ENCODE data around the gene RSPO3.
"Not testable (repeated sequence)": the region's sequence is repeated elsewhere in the genome, so short reads cannot be mapped to it uniquely, and the experiment has no call there.

Gene RSPO3, protein sequence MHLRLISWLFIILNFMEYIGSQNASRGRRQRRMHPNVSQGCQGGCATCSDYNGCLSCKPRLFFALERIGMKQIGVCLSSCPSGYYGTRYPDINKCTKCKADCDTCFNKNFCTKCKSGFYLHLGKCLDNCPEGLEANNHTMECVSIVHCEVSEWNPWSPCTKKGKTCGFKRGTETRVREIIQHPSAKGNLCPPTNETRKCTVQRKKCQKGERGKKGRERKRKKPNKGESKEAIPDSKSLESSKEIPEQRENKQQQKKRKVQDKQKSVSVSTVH

DNA sequence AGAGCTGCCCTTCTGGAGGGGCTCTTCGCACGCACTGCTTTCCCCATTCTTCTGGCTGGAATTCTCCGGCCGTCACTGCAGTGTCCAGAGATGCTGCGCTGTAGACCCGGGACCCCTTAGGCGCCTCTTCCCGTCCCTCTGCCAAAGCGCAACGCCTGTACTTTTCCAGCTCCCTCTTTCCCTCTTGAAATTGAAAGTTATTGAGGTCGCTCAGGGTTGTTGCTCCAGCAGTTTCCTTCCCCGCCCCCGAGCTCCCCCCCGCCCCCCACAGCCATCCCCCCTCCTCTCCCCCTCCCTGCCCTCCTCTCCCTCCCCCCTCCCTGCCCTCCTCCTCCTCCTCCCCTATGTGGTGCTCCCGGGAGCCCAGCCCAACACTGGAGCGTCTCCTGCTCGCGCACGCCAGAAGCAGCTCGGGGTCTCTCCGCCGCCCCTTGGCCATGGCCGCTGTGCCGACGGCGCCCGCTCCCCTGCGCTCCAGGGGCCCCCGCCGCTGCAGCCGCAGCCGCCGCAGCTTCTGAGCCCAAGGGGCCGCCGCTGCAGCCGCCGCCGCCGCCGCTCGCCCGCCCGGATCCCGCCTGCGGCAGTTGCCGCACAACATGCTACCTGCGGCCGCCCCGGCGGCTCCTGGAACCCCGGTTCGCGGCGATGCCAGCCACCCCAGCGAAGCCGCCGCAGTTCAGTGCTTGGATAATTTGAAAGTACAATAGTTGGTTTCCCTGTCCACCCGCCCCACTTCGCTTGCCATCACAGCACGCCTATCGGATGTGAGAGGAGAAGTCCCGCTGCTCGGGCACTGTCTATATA, at the start of gene RSPO3:
Gene RSPO3 (plus strand): TSS at position 374 of the 804 bp plus-strand sequence. CDS start 522 bp downstream, outside the sequence.
- DNase-seq (ENCODE audit: low read depth in 2 of 2): no peak

- DNase-seq (ENCODE audit: low read depth in 2 of 2): no peak
These were observed 48.7 kb upstream of the RSPO3 start for GRCh38 chr6:127069659-127070279.

DNA sequence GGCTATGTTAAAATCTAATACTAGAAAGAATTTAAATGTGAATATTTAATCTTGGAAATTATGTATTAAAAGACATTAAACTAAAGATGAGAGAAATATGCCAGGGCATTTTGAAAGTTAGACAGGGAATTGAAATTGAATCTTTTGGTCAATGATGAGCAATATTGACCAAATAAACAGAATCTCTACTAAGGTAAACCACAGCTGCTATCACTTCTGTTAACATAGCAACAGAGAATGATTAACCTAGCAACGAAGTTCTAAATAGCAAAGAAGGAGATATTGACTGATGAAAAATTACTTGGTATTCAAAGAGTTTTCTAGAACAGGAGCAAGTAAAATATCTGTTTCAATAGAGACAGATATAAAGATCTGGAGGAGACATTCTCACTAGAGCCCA, 45.2 kb upstream of the RSPO3 start:
- no peak for DNase-seq (ENCODE audit: low read depth in 2 of 2)

GRCh38 chr6:127076466-127076865, 42.0 kb upstream of the RSPO3 start:
- DNase-seq (ENCODE audit: low read depth in 2 of 2): no peak

- no peak for DNase-seq (ENCODE audit: low read depth in 2 of 2)
These were observed 40.6 kb upstream of the RSPO3 start for GRCh38 chr6:127077886-127078285.

DNA sequence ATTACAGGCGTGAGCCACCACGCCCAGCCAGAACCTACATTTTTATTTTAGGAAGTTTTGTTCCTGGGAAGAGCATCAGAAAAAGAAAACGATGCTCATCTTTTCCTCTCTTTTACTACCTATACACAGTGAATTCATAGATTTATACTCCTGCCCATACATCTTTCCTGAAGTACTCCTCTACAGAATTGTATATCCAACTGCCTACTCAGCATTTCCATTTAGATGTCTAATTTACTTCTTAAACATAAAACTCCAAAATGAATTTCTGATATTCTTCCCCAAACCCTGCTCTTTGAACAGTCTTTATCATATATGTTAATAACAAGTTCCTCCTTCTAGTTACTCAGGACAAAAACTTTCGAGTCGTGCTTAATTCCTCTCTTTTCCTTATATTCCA, 39.8 kb upstream of the RSPO3 start:
- DNase-seq (ENCODE audit: low read depth in 2 of 2): no peak

DNA sequence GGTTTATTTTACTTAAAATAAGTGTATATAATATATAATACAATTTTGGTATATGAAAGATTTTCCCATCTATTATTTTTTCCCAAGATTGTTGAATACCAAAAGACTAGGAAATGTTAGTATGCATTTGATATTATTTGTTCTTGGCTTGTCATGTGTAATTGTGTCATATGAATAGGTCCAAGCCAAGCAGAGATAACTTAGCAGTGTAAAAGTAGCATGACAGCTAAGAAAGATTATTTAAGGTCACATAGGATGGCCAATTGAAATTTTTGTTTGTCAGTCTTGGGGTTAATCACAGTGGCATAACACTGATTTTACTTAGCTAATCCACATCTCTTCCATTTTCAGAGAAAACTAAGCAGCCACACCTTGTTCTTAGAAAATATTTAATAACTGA, 38.8 kb upstream of the RSPO3 start:
- DNase-seq (ENCODE audit: low read depth in 2 of 2): no peak

DNA sequence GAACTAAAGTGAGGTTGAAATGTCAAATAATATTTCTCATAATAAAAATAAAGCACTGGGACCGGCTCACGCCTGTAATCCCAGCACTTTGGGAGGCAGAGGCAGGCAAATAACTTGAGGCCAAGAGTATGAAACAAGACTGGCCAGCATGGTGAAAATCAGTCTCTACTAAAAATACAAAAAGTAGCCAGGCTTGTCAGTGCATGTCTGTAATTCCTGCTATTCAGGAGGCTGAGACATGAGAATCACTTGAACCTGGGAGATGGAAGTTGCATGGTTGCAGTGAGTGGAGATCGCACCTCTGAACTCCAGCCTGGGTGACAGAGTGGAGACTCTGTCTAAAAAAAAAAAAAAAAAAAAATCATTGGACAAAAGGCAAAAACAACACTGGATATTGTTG, 38.4 kb upstream of the RSPO3 start:
- DNase-seq (ENCODE audit: low read depth in 2 of 2): no peak

GRCh38 chr6:127083231-127083962, 35.1 kb upstream of the RSPO3 start:
- DNase-seq (ENCODE audit: low read depth in 2 of 2): no peak

DNA sequence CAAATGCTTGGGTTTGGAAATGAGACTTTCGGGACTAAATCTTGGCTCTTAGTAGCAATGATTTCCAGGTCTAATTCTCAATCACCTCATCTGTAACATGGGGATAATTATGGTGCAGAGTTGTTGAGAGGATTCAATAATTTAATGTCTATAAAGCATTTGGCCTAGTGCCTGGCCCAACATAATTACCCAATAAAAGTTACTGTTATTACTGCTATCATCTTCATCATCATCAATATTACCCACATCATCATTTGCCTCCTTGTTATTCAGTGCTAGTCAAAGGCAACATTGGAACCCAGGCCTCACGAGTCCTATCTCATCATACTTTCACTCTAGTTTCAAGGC, 34.5 kb upstream of the RSPO3 start:
- DNase-seq (ENCODE audit: low read depth in 2 of 2): no peak

DNA sequence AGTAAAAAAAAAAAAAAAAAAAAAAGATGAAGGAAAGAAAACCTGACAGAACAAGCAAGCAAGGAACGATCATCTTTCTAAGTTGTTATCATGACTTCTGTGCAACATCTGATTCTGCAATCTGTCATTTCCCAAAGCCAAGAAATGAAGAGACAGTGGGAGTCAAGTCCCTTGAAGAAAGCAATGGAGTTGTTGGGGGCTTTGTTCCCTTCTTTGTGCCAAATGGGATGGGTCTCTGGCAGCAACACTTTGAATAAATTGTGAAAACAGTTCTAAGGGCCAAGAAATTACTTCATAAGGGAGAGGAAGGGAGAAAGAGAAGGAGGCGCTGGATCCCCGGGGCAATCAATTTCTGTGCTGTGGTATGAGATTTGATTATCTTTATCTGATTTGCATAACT, 33.3 kb upstream of the RSPO3 start:
- DNase-seq (ENCODE audit: low read depth in 2 of 2): no peak

DNA sequence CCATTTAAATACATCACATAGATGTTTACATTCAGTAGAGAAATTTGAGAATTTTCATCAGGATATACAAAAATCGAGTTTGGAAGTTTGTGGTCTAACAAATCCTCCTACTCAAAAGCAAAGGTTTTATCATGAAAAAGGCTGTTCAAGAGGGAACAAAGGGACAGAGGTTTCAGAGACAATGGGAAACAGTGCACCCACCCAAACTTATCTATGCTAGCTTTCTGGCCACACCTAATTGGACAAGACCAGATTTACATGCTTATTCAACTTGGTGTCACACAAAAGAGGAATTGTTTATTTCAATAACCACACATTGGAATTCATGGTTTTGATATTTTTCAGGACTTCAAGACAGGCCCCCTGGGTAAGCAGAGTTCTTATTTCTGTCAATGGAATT, 28.4 kb upstream of the RSPO3 start:
- no peak for DNase-seq (ENCODE audit: low read depth in 2 of 2)

GRCh38 chr6:127092466-127092865, 26.0 kb upstream of the RSPO3 start:
- no peak for DNase-seq (ENCODE audit: low read depth in 2 of 2)

DNA sequence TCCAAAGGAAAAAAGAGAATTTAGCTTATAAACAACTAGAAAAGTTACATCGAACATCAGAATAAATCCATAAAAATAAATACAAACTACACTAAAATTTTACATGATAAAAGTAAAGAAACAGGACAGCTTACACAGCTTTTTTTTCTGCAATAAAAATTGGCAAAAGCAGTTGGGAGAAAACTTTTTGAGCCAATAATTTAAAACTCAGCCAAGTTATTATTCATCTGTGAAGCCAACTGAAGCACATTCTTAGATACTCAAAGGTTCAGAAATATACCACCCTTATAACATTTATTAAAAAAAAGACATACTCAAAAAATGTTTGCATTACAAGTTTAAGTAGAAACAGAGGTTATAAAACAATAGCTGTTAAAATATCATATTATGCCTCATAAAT, 23.7 kb upstream of the RSPO3 start:
- no peak for DNase-seq (ENCODE audit: low read depth in 2 of 2)

DNA sequence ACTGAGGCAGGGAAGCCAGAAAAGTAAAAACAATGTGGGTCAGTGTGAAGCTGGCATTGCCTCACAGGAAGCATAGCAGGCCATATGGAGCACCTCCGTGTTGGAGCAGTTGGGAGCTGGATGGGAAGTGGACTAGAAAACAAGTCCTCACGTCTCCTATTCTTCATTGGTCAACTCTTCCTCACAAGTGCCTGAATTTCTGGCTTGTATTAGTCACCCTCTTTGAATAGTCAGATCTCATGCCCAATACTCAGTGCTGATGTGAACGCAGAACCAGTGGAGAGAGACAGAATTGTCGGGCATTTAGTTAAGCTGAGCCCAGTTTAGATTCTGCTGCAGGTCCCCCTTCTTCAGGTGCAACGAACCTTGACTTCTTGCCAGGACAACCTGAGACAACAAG, 22.3 kb upstream of the RSPO3 start:
- no peak for DNase-seq (ENCODE audit: low read depth in 2 of 2)

DNA sequence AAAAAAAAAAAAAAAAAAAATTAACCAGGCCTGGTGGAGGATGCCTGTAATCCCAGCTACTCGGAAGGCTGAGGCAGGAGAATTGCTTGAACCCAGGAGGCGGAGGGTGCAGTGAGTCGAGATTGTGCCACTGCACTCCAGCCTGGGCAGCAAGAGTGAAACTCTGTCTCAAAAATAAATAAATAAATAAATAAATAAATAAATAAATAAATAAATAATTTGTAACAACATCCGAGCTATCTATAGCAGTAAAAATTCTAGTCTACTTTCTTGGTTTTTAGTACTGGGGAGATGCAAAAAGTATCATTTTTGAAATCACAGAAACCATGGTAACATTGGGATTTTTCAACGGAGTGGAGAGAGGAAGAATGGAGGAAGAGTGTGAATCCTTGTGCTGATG, 21.0 kb upstream of the RSPO3 start:
- not testable (repeated sequence) for DNase-seq (ENCODE audit: low read depth in 2 of 2)

GRCh38 chr6:127100510-127101140, 17.8 kb upstream of the RSPO3 start:
- no peak for DNase-seq (ENCODE audit: low read depth in 2 of 2)

- no peak for DNase-seq (ENCODE audit: low read depth in 2 of 2)
These were observed 16.2 kb upstream of the RSPO3 start for GRCh38 chr6:127102299-127102698.

- DNase-seq (ENCODE audit: low read depth in 2 of 2): no peak
These were observed 15.6 kb upstream of the RSPO3 start for GRCh38 chr6:127102859-127103258.

- no peak for DNase-seq (ENCODE audit: low read depth in 2 of 2)
These were observed 15.0 kb upstream of the RSPO3 start for GRCh38 chr6:127103482-127103881.

DNA sequence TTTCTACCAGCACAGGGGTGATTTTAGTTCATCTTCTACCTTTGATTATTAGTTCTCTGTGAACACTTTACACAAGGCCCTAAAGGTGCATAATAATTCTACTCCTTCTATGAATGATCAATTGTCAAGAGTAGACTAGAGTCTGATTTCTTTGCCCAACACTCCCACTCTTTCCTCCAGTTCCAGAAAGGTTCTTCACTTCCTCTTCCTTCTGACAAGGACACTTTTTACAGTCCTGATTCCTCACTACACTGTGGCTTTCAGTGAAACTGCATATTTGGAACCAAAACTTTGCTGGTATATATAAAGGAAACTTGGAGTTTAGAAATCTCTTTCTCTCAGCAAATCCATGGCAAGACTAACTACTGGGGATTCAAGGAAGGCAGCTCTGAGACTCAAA, 10.6 kb upstream of the RSPO3 start:
- no peak for DNase-seq (ENCODE audit: low read depth in 2 of 2)

GRCh38 chr6:127110712-127111111, 7.8 kb upstream of the RSPO3 start:
- no peak for DNase-seq (ENCODE audit: low read depth in 2 of 2)
